Neural progenitor cell (in vitro differentiated cells): ENCODE results near the gene SALL1.

ENCODE experiments used
- CTCF ChIP-seq: fragments of 200-600 bp; sonication (generic); IDR thresholded peaks from 2 replicates; pipeline ENCODE4 v1.5.1; 2017; ENCODE audit warnings: antibody characterized with exemption, mild to moderate bottlenecking
- EZH2phosphoT487 ChIP-seq: fragments of 200-600 bp; sonication (generic); IDR thresholded peaks from 2 replicates; pipeline ENCODE4 v1.6.1; 2017; ENCODE audit warnings: antibody characterized with exemption

GRCh38 chr16:51166541-51166940, 15.5 kb upstream of the SALL1 start:
- TF ChIP-seq CTCF (no peak), EZH2phosphoT487 (no peak)
